Left lung (tissue), 14 donors: ENCODE measurements around the gene TEKT4. TPM values are rescaled to one million over a fixed set of nuclear protein-coding genes. Genes with fewer than 3 reads are reported as not detected.
A peak's percentile ranks its signal among the peaks of the same experiment; 100 is the strongest.
"Not testable (repeated sequence)": the region's sequence is repeated elsewhere in the genome, so short reads cannot be mapped to it uniquely, and the experiment has no call there.

Experiments
- ATAC-seq: fragments of 200-7000 bp; cut with Tn5 transposase; one replicate; pipeline ENCODE4 v1.9.1; 2020; ENCODE audit warnings: moderate library complexity
- DNase-seq, 4 donors: peaks; one replicate each; pipeline ENCODE4 v3.0.0-alpha.2; 2013 to 2020
- H3K27ac ChIP-seq, 2 donors: fragments of 200-600 bp; sonication (generic) in 1 of 2; one replicate each; pipeline versions ENCODE4 v1.5.0 to v1.8.0; 2020 to 2021
- H3K27me3 ChIP-seq, 2 donors: fragments of 200-600 bp; sonication (generic) in 1 of 2; one replicate each; pipeline versions ENCODE4 v1.5.0 to v1.8.0; 2020 to 2021
- H3K36me3 ChIP-seq, 2 donors: fragments of 200-600 bp; sonication (generic) in 1 of 2; one replicate each; pipeline versions ENCODE4 v1.5.0 to v1.8.0; 2020 to 2021
- H3K4me1 ChIP-seq, 2 donors: fragments of 200-600 bp; one replicate each; pipeline ENCODE4 v1.8.0; 2021
- H3K4me3 ChIP-seq, 2 donors: fragments of 200-600 bp; sonication (generic) in 1 of 2; one replicate each; pipeline versions ENCODE4 v1.5.0 to v1.8.0; 2020 to 2021; ENCODE audit warnings: mild to moderate bottlenecking in 1 of 2
- H3K9me3 ChIP-seq, 2 donors: fragments of 200-600 bp; sonication (generic) in 1 of 2; one replicate each; pipeline versions ENCODE4 v1.5.0 to v1.8.0; 2020 to 2021
- CTCF ChIP-seq, 2 donors: fragments of 200-600 bp; sonication (generic) in 1 of 2; IDR thresholded peaks; one replicate each; pipeline versions ENCODE4 v1.5.0 to v1.8.0; 2021; ENCODE audit warnings: antibody characterized with exemption in 2 of 2
- intact Hi-C, 2 donors: fragments of 100-400 bp; cut with DNase I; formaldehyde crosslinking; loops; one replicate each; pipeline versions ENCODE4 v1.11.2 to v1.14.2; 2022
- long read RNA-seq, 12 donors: library from polyadenylated mRNA in 2 of 12; unstranded in 2 of 12; transcript quantifications; one replicate each; pipeline ENCODE4 v2.0.0 and lab custom pipeline, GENCODE V29; 2019 to 2026
- polyA plus RNA-seq, 6 donors: library from polyadenylated mRNA; unstranded; fragments of 120-200 nt; gene quantifications; one replicate each; pipeline ENCODE4 v1.2.1, GENCODE V29; 2013; ENCODE audit not compliant: insufficient read length in 6 of 6
- total RNA-seq, 2 donors: library from RNA; stranded (reverse); fragmentation: NEBNext Ultra II Directional; extraction: Animal tissue kit (Norgen Biotek cat#: 25700); gene quantifications; one replicate each; pipeline ENCODE4 v1.2.1, GENCODE V29; 2021
- donor health status: DM: no; HTN: yes; CAD: no.
- donor health status: DM: no; HTN: no; CAD: no.

TEKT4 gene
- total RNA-seq (1 to 10 TPM in 1 of 2 donors, not detected in 1; 1.8 TPM), polyA plus RNA-seq (1 to 10 TPM in 4 of 6 donors, under 1 TPM in 2; 0.39 to 3.2 (median 1.6) TPM)
- long read RNA-seq, donor 1, partial matches to known transcripts = 0 of 4 reads
- long read RNA-seq, donor 1, other reads (novel, unspliced or antisense) = 0 of 4 reads
- long read RNA-seq, donor 2 = 0 reads
- long read RNA-seq, donor 3 = 0 reads
- long read RNA-seq, donor 4 = 0 reads
- long read RNA-seq, donor 5, partial matches to known transcripts = 0 of 7 reads
- long read RNA-seq, donor 5, other reads (novel, unspliced or antisense) = 5 of 7 reads
- long read RNA-seq, donor 6 = 0 reads
- long read RNA-seq, donor 7 = 0 reads
- long read RNA-seq, donor 8 = 0 reads
- long read RNA-seq, donor 9 = 0 reads
- long read RNA-seq, donor 10, partial matches to known transcripts = 1 of 7 reads
- long read RNA-seq, donor 10, other reads (novel, unspliced or antisense) = 5 of 7 reads
- long read RNA-seq, donor 11, partial matches to known transcripts = 0 of 1 reads
- long read RNA-seq, donor 11, other reads (novel, unspliced or antisense) = 0 of 1 reads
- long read RNA-seq, donor 12 = 0 reads

- intact Hi-C loops = no loop called here
- TF ChIP-seq CTCF (IDR thresholded peaks at IDR 0.05) = no peak
- Histone ChIP-seq H3K27ac (no peak within 1 kb of the TSS), H3K27me3 (peaks cover 0 to 67% of the 10 kb centered on the region in 2 donors), H3K4me1 (no peaks in the 10 kb centered on the region), H3K36me3 (no peaks in the 10 kb centered on the region), H3K4me3 (no peak within 1 kb of the TSS), H3K9me3 (no peaks in the 10 kb centered on the region)
- peak; percentile 74 for ATAC-seq
- peak in 3 of 4 donors; percentile 25 to 81 (median 55) for DNase-seq
These were observed at the start of gene TEKT4 for GRCh38 chr2:94871226-94872087. TEKT4 (plus strand) TSS chr2:94871430; CDS start chr2:94871580, 150 bp downstream.

- H3K27me3 ChIP-seq, intact Hi-C loops, ATAC-seq: not testable (repeated sequence)
These were observed 32.0 kb upstream of the TEKT4 start for GRCh38 chr2:94839224-94839623.

GRCh38 chr2:94856856-94857255, 14.4 kb upstream of the TEKT4 start:
- H3K9me3 ChIP-seq, H3K27ac ChIP-seq, H3K36me3 ChIP-seq, H3K4me1 ChIP-seq, H3K4me3 ChIP-seq, intact Hi-C loops, ATAC-seq: not testable (repeated sequence)
- peaks cover 25 to 83% of the 10 kb centered on the region in 2 donors for H3K27me3 ChIP-seq
- DNase-seq = peak in 1 of 4 donors; percentile 49

More at GRCh38 chr2:94839224-94839623, 32.0 kb upstream of the TEKT4 start:
- not testable (repeated sequence) for H3K9me3 ChIP-seq, H3K4me1 ChIP-seq, DNase-seq, H3K27ac ChIP-seq, H3K36me3 ChIP-seq, H3K4me3 ChIP-seq

GRCh38 chr2:94857367-94858162, 13.7 kb upstream of the TEKT4 start:
- H3K27ac ChIP-seq, H3K36me3 ChIP-seq, H3K4me3 ChIP-seq, H3K4me1 ChIP-seq, intact Hi-C loops, H3K9me3 ChIP-seq: not testable (repeated sequence)
- peaks cover 31 to 90% of the 10 kb centered on the region in 2 donors for H3K27me3 ChIP-seq
- ATAC-seq (peak; percentile 46), DNase-seq (peak in 2 of 4 donors; percentile 36 to 76)

- H3K27ac ChIP-seq, H3K9me3 ChIP-seq, H3K4me3 ChIP-seq, H3K36me3 ChIP-seq, H3K4me1 ChIP-seq, intact Hi-C loops, ATAC-seq: not testable (repeated sequence)
- DNase-seq = peak in 1 of 4 donors; percentile 65
- H3K27me3 ChIP-seq = peaks cover 32 to 94% of the 10 kb centered on the region in 2 donors
These were observed 12.9 kb upstream of the TEKT4 start for GRCh38 chr2:94858163-94858888.

- H3K9me3 ChIP-seq = no peaks in the 10 kb centered on the region
- H3K27ac ChIP-seq = no peak overlapping the region
- H3K36me3 ChIP-seq = no peaks in the 10 kb centered on the region
- H3K4me3 ChIP-seq = no peak overlapping the region
- intact Hi-C loops = no loop called here
- TF ChIP-seq CTCF (IDR thresholded peaks at IDR 0.05) = no peak
- ATAC-seq (no peak), DNase-seq (peak in 1 of 4 donors; percentile 79)
- peaks cover 32 to 78% of the 10 kb centered on the region in 2 donors for H3K27me3 ChIP-seq
- peaks cover 0 to 4% of the 10 kb centered on the region in 2 donors for H3K4me1 ChIP-seq
These were observed 9.7 kb upstream of the TEKT4 start for GRCh38 chr2:94861308-94862152.

- ATAC-seq, H3K4me3 ChIP-seq, DNase-seq, H3K36me3 ChIP-seq, H3K27ac ChIP-seq, H3K4me1 ChIP-seq, intact Hi-C loops, H3K9me3 ChIP-seq: not testable (repeated sequence)
- peaks cover 25 to 64% of the 10 kb centered on the region in 2 donors for H3K27me3 ChIP-seq
These were observed 8.3 kb upstream of the TEKT4 start for GRCh38 chr2:94862903-94863302.
